Activated CD4-positive, CD25-positive, alpha-beta regulatory T cell (primary cell): Measurements from ENCODE around the gene THRB.

ENCODE experiments used
- DNase-seq, 4 experiments: peaks; one replicate each; lab custom pipeline; 2025; lab: John Stamatoyannopoulos, UW

THRB gene

DNA sequence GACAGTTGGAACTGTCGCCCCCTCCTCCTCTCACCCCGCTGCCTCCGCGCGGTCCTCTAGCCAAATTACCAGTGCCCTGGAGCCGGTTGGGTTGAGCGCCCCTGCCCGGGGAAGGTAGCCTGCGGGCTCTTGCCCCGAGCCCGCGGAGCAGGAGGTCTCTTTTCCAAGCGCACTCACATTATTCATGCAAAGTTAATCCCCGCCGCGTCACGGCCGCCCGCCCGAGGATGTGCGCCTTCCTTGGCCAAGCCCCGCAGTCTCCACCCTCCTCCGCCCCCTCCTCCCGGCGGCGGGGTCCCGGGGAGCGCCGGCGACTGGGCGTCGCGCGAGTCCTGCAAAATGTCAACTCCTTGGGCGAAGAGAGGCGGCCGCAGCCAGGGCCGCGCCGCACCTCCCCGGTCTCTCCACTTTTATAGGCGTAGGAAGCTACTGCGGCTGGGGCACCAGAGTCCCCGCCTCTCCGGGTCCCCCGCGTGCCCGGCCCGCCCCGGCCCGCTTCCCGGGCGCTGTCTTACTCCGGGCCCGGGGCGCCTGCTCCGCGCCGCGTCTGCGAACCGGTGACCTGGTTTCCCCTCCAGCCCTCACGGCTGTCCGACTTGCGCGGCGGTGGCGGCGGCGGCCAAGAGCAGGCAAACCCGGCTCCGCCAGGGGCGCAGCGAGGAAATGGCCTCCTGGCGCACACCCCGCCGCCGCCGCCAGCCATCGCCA is at the start of gene THRB:
Gene THRB (minus strand): TSS at position 233 of the 708 bp plus-strand sequence.
- no peak for DNase-seq

DNA sequence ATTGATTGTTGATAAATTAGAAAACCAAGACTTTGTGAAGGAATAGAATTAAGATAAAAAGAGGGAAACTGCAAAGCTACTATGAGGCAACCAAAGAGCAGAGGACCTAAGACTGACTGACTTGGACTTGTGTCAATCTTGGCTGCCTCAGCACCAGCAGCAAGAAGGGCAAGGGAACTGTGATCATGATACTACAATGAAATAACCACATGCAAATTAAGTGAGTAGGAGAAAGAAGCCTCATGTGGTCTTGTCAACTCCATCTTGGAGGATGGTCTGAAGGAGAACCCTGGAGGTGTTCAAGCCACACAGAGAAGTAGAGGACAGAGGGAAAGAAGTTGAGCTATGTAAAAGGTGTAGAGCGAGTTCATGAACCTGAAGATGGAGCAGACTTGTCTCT is 47.3 kb upstream of the THRB start:
- no peak for DNase-seq

DNA sequence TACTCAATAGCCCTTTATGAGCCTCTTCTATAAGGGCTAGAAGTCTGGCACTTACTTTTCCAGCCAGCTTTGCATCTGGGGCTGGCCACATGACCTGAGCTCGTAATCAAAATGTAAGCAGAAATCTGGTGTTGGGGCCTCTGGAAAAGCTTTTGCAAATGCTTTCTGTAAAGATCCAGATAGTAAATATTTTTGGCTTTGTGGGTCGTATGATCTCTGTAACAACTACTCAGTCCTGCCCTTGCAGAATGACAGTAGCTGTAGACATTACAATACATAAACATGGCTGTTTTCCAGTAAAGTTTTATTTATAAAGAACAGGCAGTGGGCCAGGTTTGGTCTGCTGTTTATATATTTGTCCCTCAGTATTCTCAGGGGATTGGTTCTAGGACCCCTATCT is 46.2 kb upstream of the THRB start:
- no peak for DNase-seq

DNA sequence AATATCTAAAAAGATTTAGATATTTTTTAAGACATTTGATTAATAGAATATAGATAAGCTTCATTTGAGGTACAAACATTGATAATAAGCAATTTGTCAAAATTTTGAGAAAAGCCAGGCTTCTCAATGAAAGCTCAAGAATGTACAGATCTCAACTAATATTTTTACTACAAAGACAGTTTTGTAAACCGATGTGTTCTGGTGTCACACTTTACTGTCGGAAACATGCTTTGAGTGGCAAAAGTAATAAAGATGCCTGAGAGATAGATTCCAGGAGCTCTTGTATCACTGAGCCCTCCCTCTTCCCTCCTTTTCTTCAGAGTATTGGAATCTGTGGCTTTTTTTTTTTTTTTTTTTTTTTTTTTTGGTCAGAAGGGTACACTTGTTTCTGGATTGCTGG is 45.0 kb upstream of the THRB start:
- no peak for DNase-seq

DNA sequence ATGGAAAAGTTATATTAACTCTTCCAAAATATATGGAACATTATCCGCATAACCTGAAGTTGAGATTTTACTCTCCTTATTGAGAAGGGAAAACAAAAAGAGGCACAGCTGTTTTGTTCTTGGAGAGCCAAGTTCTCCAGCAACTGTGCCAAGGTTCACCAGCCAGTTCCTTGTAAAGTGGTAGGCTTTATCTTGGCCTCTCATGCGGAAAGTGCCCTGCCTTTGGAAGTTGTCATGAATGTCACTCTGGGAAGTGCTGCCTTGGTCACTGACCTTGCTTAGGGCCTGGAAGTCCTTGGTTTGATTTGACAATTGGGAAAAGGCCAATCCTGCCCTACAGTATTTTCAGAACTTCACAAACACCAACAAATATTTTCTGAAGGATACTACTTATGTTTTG is 44.2 kb upstream of the THRB start:
- no peak for DNase-seq

DNA sequence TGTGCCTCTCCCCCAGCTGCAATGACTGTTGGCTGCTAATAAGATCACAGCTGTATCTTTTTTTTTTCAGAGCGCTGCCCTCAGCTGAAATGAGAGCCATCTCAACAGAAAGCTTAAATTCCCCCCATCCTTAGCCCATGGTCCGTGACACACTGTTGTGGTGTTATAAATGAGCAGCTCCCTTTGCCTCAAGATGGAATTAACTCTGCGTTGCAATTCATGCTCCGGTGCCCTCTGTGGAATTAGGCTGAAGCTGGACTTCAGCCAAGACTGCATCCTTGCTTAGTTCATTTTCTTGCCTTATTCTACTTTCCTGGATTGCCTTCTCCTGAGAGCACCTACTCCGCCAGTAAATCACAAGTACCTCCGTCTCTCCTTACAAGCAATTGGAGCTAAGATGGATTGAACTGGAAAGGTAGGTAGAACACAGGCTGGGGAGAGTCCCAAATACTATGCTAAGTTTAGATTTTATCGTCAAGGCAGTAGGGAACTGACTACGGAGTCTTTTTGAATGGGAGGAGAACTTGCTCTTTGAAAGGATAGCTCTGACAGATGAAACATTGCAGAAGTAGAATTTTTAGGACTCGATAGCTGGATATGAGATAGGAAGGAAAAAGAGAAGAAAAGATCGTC is 39.0 kb upstream of the THRB start:
- no peak for DNase-seq

DNA sequence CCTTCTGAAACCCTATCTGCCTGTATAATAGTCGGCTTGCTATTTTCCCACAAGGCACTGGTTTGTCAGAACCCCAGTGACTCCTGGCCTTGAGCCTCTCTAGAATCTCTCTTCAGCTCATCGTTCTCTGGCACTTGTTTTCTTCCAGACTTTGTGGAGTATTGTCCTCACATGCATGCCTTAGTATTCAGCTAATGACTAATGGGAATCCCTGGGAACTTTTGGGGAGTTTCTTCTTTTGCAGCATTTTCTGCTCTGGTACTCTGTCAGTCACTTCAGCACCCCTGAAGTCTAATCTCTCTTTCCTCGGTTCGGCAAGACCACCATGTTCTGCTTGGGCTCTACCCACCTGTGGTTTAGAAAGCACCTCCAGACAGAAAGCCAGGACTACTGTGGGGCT is 35.8 kb upstream of the THRB start:
- DNase-seq = no peak

DNA sequence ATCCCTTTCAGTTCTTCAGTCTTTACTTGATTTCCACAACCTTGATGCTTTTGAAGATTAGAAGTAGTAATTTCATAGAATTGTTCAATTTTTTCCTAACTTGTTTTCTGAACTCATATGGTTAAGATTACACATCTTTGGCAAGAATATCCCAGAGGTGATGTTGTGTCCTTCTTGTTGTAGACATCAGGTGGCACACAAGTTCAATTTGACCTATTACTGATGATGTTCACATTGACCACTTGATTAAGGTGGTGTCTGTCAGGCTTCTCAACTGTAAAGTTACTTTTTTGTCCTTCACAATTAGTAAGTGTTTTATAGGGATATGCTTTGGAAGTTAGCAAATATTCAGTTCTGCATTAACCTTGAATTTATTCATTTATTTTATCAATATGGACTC is 34.6 kb upstream of the THRB start:
- no peak for DNase-seq

DNA sequence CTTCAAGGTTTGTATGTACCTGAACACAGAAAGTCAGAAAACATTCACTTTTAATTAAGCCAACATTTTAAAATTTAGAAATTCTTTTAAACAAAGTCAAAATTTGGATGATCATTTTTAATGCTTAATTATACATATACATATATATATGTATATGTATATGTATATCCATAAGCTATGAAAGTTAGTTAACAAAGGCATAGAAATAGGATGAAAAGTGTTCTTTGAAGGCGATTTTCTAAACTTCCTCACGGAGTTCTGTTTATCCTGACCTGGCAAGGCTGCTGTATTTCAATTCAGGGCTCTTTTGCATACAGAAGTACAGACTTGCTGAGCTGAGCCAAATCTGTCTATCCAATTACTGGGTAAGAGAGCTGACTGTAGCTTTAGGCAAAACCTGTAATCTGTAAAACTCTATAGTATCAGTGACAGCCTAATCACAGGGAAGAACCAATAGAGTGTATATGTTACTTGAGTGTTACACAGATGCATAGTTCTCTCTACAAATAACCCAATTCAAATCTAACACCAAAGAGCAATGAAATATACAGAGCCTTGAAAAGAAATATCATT is 32.1 kb upstream of the THRB start:
- no peak for DNase-seq

DNA sequence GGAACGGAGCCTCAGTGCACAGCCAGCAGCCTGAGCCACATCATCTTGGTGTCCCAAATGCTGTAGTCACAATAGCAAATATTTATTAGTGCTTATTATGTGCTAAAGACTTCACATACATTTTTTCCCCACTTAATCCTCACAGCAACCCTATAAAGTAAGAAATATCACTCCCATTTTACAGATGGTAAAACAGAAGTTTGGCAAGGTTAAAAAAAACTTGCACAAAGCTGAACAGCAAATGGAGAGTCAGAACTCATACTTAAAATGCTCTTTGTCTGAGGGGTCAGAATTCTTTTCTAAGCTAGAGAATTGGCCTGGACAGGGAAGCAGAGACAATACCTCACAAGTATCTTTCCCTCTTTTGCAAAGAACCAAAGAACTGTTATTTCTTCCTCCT is 30.9 kb upstream of the THRB start:
- DNase-seq = no peak

DNA sequence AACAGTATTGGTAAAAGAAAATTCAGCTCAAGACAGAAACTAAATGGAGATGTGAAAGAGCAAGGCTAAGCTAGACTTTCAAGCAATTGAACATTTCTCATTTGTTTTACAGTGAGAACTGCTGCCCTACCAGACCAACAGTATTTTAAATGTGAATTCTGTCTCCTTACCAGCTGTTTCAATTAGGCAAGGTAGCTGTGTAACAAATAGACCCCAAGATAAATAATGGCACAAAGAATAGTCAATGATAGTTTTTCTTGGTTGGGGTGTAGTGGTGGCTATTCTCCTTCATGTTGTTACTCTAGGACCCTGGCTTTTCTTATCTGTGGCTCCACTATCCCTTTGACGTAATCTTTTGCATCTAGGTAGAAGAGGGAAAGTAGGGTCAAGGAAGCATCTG is 30.4 kb upstream of the THRB start:
- no peak for DNase-seq

DNA sequence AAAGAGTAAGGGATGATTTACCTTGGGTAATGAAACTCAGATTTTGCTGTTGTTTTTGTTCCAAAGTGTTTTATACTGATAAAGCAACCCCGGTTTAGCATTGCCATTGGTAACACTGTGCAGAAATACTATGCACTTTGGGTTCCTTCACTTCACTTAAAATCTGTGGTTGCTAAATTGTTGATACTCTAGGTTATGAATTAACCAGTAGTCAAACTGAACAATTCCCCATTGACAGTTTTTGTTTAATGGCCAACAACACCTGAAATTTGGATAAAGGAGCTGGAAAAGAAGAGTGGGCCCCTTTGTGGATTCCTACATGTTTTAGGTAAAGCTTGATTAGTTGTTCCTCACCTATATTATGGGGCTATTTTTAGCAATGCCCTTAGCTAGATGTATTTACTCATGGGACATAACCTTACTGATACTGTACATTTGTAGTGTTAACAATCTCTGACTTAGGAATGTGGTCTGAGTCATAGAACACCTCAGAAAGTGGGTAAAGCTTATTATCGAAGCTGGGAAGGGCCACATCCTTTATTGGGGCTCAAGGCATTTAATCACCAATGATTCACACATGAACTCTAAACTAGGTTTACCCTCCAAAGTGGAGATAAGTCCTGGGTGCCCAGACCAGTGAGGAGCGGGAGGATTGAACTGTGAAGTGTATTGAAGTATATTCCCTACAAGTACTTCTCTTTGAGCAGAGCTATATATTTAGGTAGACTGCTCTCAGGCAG is 29.5 kb upstream of the THRB start:
- no peak for DNase-seq

DNA sequence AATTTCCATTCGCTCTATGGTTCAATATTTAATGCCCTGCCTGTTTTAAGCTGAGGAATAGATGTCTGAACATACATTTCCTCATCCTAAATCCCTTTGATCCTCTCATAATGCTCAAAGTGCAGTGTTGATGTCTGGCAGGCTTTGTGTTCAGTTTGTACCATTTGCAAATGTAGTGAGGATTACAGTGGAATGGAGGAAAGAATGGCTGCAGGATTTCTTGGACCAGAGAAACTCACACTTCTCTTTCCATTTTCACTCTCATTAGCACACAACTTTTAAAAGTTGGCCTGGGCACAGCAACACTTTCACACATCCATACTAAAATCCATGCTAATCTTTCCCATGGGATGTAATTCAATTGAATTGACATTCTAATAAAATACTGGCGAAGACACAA is 28.6 kb upstream of the THRB start:
- no peak for DNase-seq

DNA sequence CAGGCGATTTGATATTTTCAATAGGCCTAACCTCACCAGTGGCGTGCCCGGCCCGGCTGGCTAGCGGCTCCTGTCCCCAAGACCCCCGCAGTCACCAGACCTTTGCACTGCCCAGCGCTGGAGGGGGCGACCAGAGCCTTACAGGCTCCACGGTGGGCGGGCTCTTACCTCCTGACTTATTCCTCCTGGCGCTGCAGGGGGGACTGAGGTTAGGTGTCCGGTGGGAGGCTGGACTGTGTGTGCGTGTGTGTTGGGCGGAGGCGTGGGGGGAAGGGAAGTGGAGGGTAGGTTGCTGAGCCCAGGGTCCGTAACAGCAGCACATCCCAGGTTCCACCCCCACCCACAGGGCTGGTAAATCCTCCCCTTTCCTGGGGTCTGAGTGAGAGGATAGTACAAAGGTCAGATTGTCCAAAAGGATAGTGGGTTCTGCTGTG is 27.5 kb upstream of the THRB start:
- no peak for DNase-seq

DNA sequence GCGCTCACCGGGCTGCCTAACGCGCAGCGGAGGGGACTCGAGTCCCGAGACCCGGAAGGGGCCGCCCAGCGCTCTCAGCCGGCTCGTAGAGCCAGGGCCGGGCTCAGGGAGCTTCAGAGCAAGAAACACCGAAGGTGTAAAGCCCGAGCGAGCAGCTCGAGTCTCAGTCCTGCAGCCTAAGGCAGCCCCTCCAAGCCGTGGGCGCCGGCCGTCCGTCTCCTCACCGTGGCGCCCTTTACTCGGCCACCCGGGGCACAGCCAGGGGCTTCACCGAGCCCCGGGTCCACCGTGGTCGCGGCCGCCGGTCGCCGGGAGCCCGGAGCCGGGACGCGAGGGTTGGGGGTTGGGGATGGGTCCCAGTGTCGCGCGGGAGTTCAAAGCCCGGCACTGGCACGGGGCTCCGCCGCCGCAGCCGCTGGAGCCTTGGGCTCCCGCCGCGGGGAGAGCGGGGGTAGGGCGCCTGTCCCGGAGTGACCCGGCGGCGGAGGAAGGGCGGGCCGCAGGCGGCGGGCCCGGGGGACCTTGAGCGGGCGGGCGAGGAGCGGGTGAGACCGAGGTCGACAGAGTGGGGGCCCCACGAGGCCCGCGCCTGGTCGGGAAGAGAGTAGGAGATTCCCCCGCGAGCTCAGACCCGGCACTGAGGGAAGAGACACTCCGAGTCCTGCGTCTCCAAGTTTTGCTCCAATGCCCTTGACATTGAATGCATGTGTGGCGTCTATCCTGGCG is 26.9 kb upstream of the THRB start:
- no peak for DNase-seq

DNA sequence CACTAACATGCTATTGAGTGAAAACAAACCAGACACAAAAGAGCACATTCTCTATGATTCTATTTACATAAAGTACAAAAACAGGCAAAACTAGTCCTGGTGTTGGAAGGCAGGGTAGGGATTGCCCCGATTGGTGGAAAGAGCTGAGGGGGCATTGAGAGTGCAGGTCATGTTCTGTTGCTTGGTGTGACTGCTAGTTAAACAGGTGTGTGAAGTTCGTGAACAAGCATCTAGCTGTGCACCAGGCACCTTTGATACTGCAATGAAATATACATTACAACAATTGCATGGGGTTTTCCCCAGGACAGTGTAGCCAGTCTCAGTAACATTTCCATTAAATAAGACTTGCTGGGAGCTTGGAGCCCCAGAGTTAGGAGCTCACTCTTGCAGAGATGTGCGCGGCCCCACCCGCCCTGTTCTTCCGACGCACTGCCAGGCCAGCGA is 26.3 kb upstream of the THRB start:
- DNase-seq = no peak

DNA sequence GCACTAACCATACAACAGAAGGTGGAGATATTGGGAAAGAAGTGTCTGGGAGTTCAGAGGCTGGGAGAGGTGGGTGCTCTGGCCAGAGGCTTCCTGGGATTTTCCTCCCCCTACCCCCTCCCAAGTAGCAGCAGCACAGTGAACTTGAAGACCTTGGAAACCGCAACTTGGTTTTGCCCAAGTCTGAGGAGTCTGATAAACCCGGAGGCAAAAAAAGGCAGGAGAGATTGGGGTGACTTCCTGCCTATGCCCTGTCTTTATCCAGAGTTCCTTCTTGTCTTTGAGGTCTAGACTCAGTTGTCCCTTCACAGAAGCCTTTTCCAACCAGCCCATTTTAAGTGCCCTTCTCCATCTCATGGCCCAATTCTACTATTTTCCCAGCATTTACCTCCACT is 25.4 kb upstream of the THRB start:
- DNase-seq = no peak

DNA sequence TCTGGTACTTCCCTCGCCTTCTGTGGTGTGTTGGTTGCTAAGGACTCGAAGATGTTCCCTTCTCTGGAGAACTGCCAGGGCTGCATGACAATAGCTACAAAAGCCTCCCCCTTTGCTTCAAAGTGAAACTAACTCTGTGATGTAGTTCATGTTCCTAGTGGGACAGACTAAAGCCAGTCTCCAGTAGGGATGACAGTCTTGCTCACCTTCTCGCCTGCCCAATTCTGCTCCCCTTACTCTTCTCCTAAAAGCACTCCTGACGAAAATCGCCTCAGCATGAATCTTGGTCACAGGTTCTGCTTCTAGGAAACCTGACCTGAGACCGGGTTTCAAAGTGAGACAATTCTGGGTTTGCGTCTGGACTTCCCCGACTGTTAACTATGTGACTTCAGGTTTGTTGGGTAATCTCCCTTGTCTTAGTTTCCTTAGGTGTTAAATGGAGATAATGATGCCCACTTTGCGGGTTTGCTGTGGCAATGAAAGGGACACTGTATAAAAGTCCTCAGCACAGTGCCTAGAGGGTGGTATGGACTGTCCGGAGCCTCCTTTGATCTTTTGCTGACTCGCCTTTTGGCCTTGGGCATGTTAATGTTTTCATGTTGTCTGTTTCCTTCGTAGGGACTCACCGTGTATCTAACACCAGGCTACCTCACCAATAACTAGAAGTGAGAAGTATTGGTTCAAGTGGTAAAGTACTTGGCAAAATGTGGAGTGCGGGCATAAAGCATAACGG is 24.9 kb upstream of the THRB start:
- DNase-seq = no peak

DNA sequence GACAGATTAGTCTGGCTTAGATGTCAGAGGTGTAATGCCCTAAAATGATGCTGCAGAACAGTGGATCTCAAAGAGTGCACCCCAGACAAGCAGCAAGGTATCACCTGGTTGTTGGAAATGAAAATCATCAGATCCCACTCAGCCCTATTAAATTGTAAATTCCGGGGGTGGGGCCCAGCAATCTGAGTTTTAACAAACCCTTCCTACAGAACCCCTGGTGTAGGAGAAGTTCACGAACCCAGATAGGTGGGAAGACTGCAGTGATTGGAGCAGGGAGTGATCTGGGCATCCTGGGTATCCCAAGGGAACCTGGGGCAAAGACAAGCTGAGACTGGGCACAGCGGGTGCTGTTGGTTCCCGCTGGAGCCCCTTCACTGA is 24.3 kb upstream of the THRB start:
- no peak for DNase-seq

DNA sequence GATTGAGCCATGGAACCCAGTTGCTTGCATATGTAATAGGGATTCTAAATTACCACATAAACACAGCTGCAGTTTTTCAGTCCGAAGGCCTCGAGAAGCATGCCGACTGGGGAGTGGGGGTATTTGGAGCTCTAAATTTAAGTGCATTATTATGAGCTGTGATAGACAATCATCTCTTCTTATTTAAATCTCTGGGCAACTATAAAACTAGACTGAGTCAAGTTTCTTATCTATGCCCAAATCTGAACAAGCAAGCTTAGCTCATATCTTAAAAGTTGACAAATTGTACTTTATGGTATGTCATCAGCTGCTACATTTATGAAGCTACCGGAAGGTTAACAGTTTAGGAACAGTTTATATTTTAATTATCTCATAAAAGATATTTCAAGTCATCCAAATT is 19.5 kb upstream of the THRB start:
- no peak for DNase-seq

DNA sequence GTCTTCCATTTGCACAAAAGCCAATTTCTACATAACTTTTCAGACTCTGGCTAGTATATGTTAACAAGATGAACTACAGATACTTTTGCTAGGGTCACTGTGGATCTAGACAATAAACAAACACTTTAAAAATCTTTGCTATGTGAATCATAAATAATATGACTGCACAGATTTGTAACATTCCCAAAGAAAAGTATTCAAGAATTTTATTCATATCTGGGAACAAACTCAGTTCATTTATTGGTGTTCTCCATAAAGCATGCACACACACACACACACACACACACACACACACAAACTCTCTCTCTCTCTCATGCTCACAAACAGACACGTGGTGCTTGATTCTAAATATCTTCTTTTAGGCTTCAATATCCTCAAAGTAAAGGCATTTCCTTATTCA is 18.8 kb upstream of the THRB start:
- no peak for DNase-seq
